Measurements from ENCODE around the gene NT5DC1. TPM values are rescaled to one million over a fixed set of nuclear protein-coding genes. Genes with fewer than 3 reads are reported as not detected.

The NT5DC1 gene
- polyA plus RNA-seq, 3 donors: 18.2 to 39.0 (median 28.3) TPM

GRCh38 chr6:116192786-116193185 lies 92.1 kb downstream of the NT5DC1 start:
- Histone ChIP-seq H3K36me3 (replicated peaks in 1 of 2; ENCODE audit: control insufficient read depth in 1 of 2, insufficient read depth in 2 of 2, low read length in 2 of 2) (no peaks in the 10 kb centered on the region), H3K4me3 (replicated peaks in 1 of 3; ENCODE audit: low read depth in 2 of 3, low read length in 3 of 3) (no peak overlapping the region), H3K27ac (ENCODE audit: low read depth in 1 of 2, low read length in 2 of 2) (no peak overlapping the region), H4K20me1 (ENCODE audit: insufficient read depth, low read length) (no peaks in the 10 kb centered on the region), H3K9me3 (replicated peaks in 1 of 2; ENCODE audit: control insufficient read depth in 1 of 2, insufficient read depth in 1 of 2, low read length in 2 of 2) (no peaks in the 10 kb centered on the region), H3K9ac (ENCODE audit: insufficient read depth, low read length, poor library complexity, severe bottlenecking) (no peak overlapping the region), H2AFZ (ENCODE audit: insufficient read depth, low read depth, low read length, poor library complexity, severe bottlenecking) (no peak overlapping the region), H3K79me2 (ENCODE audit: insufficient read depth, low read length) (no peaks in the 10 kb centered on the region), H3K27me3 (ENCODE audit: control insufficient read depth in 2 of 2, insufficient read depth in 2 of 2, low read length in 2 of 2) (no peaks in the 10 kb centered on the region), H3K4me2 (replicated peaks; ENCODE audit: extremely low read depth, low read length, poor library complexity, severe bottlenecking) (no peak overlapping the region), H3K4me1 (ENCODE audit: control insufficient read depth in 1 of 2, insufficient read depth in 2 of 2, low read length in 2 of 2) (no peaks in the 10 kb centered on the region)
- Mint-ChIP-seq H3K4me1 (no peaks in the 10 kb centered on the region), H3K4me3 (no peak overlapping the region), H3K36me3 (no peaks in the 10 kb centered on the region), H3K27ac (no peak overlapping the region), H3K9me3 (no peaks in the 10 kb centered on the region), H3K27me3 (ENCODE audit: low read depth in 3 of 3) (peaks cover 0 to 2% (median 1%) of the 10 kb centered on the region in 3 donors)
- no peak for DNase-seq
- no peak for TF ChIP-seq CTCF (IDR thresholded peaks at IDR 0.05)
- intact Hi-C loops (cut with micrococcal nuclease): no loop called here
- WGBS (ENCODE audit: insufficient coverage): no CpG with 5 or more reads among the region's 3 CpGs

- H3K27me3 ChIP-seq (ENCODE audit: control insufficient read depth in 2 of 2, insufficient read depth in 2 of 2, low read length in 2 of 2): no peaks in the 10 kb centered on the region
- Mint-ChIP-seq H3K4me3 (no peak overlapping the region), H3K36me3 (no peaks in the 10 kb centered on the region), H3K27me3 (ENCODE audit: low read depth in 3 of 3) (peaks cover 0 to 2% (median 1%) of the 10 kb centered on the region in 3 donors), H3K4me1 (no peaks in the 10 kb centered on the region), H3K9me3 (no peaks in the 10 kb centered on the region), H3K27ac (no peak overlapping the region)
- intact Hi-C loops (cut with micrococcal nuclease): no loop called here
- 94% methylated on average over 2 of the region's 3 CpGs for WGBS (ENCODE audit: insufficient coverage)
- H3K79me2 ChIP-seq (ENCODE audit: insufficient read depth, low read length): no peaks in the 10 kb centered on the region
- no peaks in the 10 kb centered on the region for H4K20me1 ChIP-seq (ENCODE audit: insufficient read depth, low read length)
- no peaks in the 10 kb centered on the region for H3K9me3 ChIP-seq (replicated peaks in 1 of 2; ENCODE audit: control insufficient read depth in 1 of 2, insufficient read depth in 1 of 2, low read length in 2 of 2)
- TF ChIP-seq CTCF (IDR thresholded peaks at IDR 0.05): no peak
- no peak for DNase-seq
- no peaks in the 10 kb centered on the region for H3K36me3 ChIP-seq (replicated peaks in 1 of 2; ENCODE audit: control insufficient read depth in 1 of 2, insufficient read depth in 2 of 2, low read length in 2 of 2)
- H3K27ac ChIP-seq (ENCODE audit: low read depth in 1 of 2, low read length in 2 of 2): no peak overlapping the region
- H3K9ac ChIP-seq (ENCODE audit: insufficient read depth, low read length, poor library complexity, severe bottlenecking): no peak overlapping the region
- H3K4me3 ChIP-seq (replicated peaks in 1 of 3; ENCODE audit: low read depth in 2 of 3, low read length in 3 of 3): no peak overlapping the region
- no peak overlapping the region for H2AFZ ChIP-seq (ENCODE audit: insufficient read depth, low read depth, low read length, poor library complexity, severe bottlenecking)
- no peaks in the 10 kb centered on the region for H3K4me1 ChIP-seq (ENCODE audit: control insufficient read depth in 1 of 2, insufficient read depth in 2 of 2, low read length in 2 of 2)
- no peak overlapping the region for H3K4me2 ChIP-seq (replicated peaks; ENCODE audit: extremely low read depth, low read length, poor library complexity, severe bottlenecking)
Observed at GRCh38 chr6:116196841-116197240, 96.2 kb downstream of the NT5DC1 start.
